Breast epithelium (tissue), 4 donors: Measurements from ENCODE around the gene USP32. TPM values are rescaled to one million over a fixed set of nuclear protein-coding genes. Genes with fewer than 3 reads are reported as not detected.

ENCODE experiments used
- DNase-seq, 2 donors: peaks; one replicate each; pipeline ENCODE4 v3.0.0-alpha.2; 2019; ENCODE audit warnings: low spot score in 2 of 2
- H3K27ac ChIP-seq, 2 donors: fragments of 200-600 bp; sonication (generic) in 1 of 2; one replicate each; pipeline ENCODE4 v1.5.1; 2016 to 2019; ENCODE audit warnings: mild to moderate bottlenecking in 1 of 2
- H3K27me3 ChIP-seq, 2 donors: fragments of 200-600 bp; sonication (generic) in 1 of 2; one replicate each; pipeline versions ENCODE4 v1.5.1 to v1.6.0; 2017 to 2019; ENCODE audit warnings: control low read depth in 1 of 2, mild to moderate bottlenecking in 1 of 2
- H3K36me3 ChIP-seq: fragments of 200-600 bp; one replicate; pipeline ENCODE4 v1.5.1; 2019
- H3K4me1 ChIP-seq, 2 donors: fragments of 200-600 bp; sonication (generic); one replicate each; pipeline ENCODE4 v1.5.1; 2016 to 2019; ENCODE audit warnings: control low read depth in 1 of 2
- H3K4me3 ChIP-seq, 3 donors: fragments of 200-600 bp; sonication (generic); 1 replicate in 2 of 3; 2 replicates in 1 of 3; pipeline ENCODE4 v1.5.1; 2016 to 2019; ENCODE audit warnings: mild to moderate bottlenecking in 3 of 3, moderate library complexity in 2 of 3
- H3K9me3 ChIP-seq, 2 donors: fragments of 200-600 bp; sonication (generic) in 1 of 2; one replicate each; pipeline ENCODE4 v1.5.1; 2016 to 2019; ENCODE audit warnings: control low read depth in 1 of 2
- CTCF ChIP-seq, 3 donors: fragments of 450-650 bp; IDR thresholded peaks; one replicate each; pipeline ENCODE4 v1.5.1; 2016 to 2017; ENCODE audit warnings: antibody characterized with exemption in 3 of 3, mild to moderate bottlenecking in 3 of 3, moderate library complexity in 3 of 3
- POLR2A ChIP-seq: fragments of 450-650 bp; IDR thresholded peaks from one replicate; pipeline ENCODE4 v1.6.1; 2016; ENCODE audit warnings: antibody characterized with exemption, mild to moderate bottlenecking, moderate library complexity
- POLR2AphosphoS5 ChIP-seq, 3 donors: sonication (generic); formaldehyde crosslinking; IDR thresholded peaks; one replicate each; pipeline ENCODE4 v1.6.1; 2017; ENCODE audit warnings: antibody characterized with exemption in 3 of 3
- intact Hi-C: fragments of 100-400 bp; cut with DNase I; formaldehyde crosslinking; loops from one replicate; pipeline ENCODE4 v1.15.1; 2023; ENCODE audit warnings: low total_unique reads
- total RNA-seq, 3 donors: library from RNA; depleted of rRNA; stranded (reverse); fragments of >200 nt; gene quantifications; one replicate each; pipeline ENCODE4 v1.1.0, GENCODE V29; 2016

Gene USP32
- total RNA-seq, 3 donors from 2014 or later = 66.2 to 95.1 (median 69.1) TPM

GRCh38 chr17:60148373-60148772 is 243.6 kb downstream of the USP32 start:
- H3K9me3 ChIP-seq = no peaks in the 10 kb centered on the region
- no peak overlapping the region for H3K27ac ChIP-seq
- peaks cover 7 to 62% of the 10 kb centered on the region in 2 donors for H3K27me3 ChIP-seq
- no peak overlapping the region for H3K4me3 ChIP-seq
- DNase-seq = no peak
- no peaks in the 10 kb centered on the region for H3K36me3 ChIP-seq
- TF ChIP-seq CTCF (IDR thresholded peaks at IDR 0.05) (no peak), POLR2AphosphoS5 (IDR thresholded peaks at IDR 0.05) (no peak), POLR2A (no peak)
- intact Hi-C loops = loop anchor here (5.0 kb wide), 1 partner anchor 771 kb away; no protein-coding TSS in a partner anchor
- no peaks in the 10 kb centered on the region for H3K4me1 ChIP-seq

GRCh38 chr17:60147553-60148223 is 244.2 kb downstream of the USP32 start:
- intact Hi-C loops = loop anchor here (5.0 kb wide), 1 partner anchor 770 kb away; no protein-coding TSS in a partner anchor
- Histone ChIP-seq H3K4me3 (no peak overlapping the region), H3K27me3 (peaks cover 7 to 62% of the 10 kb centered on the region in 2 donors), H3K36me3 (no peaks in the 10 kb centered on the region), H3K9me3 (no peaks in the 10 kb centered on the region), H3K4me1 (no peaks in the 10 kb centered on the region), H3K27ac (no peak overlapping the region)
- TF ChIP-seq POLR2A = no peak
- no peak for TF ChIP-seq CTCF (IDR thresholded peaks at IDR 0.05)
- no peak for TF ChIP-seq POLR2AphosphoS5 (IDR thresholded peaks at IDR 0.05)
- no peak for DNase-seq

GRCh38 chr17:60146206-60146605 is 245.7 kb downstream of the USP32 start:
- no peak overlapping the region for H3K4me3 ChIP-seq
- no peak for DNase-seq
- no peak overlapping the region for H3K27ac ChIP-seq
- no peak for TF ChIP-seq POLR2AphosphoS5 (IDR thresholded peaks at IDR 0.05)
- no peak for TF ChIP-seq POLR2A
- TF ChIP-seq CTCF (IDR thresholded peaks at IDR 0.05) = no peak
- H3K9me3 ChIP-seq = no peaks in the 10 kb centered on the region
- no peaks in the 10 kb centered on the region for H3K36me3 ChIP-seq
- H3K27me3 ChIP-seq = peaks cover 10 to 59% of the 10 kb centered on the region in 2 donors
- intact Hi-C loops = loop anchor here (5.0 kb wide), 1 partner anchor 769 kb away; no protein-coding TSS in a partner anchor
- no peaks in the 10 kb centered on the region for H3K4me1 ChIP-seq

- Histone ChIP-seq H3K4me3 (no peak overlapping the region), H3K9me3 (no peaks in the 10 kb centered on the region), H3K27ac (no peak overlapping the region), H3K4me1 (no peaks in the 10 kb centered on the region), H3K27me3 (peaks cover 14 to 62% of the 10 kb centered on the region in 2 donors), H3K36me3 (no peaks in the 10 kb centered on the region)
- DNase-seq = no peak
- intact Hi-C loops = loop anchor here (5.0 kb wide), 1 partner anchor 768 kb away; no protein-coding TSS in a partner anchor
- TF ChIP-seq POLR2AphosphoS5 (IDR thresholded peaks at IDR 0.05) = no peak
- no peak for TF ChIP-seq POLR2A
- no peak for TF ChIP-seq CTCF (IDR thresholded peaks at IDR 0.05)
Measured at GRCh38 chr17:60145006-60145935, 246.7 kb downstream of the USP32 start.
